Upper lobe of right lung (tissue), 1 donor: ENCODE measurements around the gene MYH4. TPM values are rescaled to one million over a fixed set of nuclear protein-coding genes. Genes with fewer than 3 reads are reported as not detected.

ENCODE experiments used
- ATAC-seq: fragments of 200-7000 bp; cut with Tn5 transposase; one replicate; pipeline ENCODE4 v1.9.1; 2020; ENCODE audit warnings: mild to moderate bottlenecking, moderate library complexity
- DNase-seq: peaks from one replicate; pipeline ENCODE4 v3.0.0-alpha.2; 2020
- H3K27ac ChIP-seq: fragments of 200-600 bp; one replicate; pipeline ENCODE4 v1.8.0; 2022
- H3K27me3 ChIP-seq: fragments of 200-600 bp; one replicate; pipeline ENCODE4 v1.8.0; 2022; ENCODE audit warnings: mild to moderate bottlenecking
- H3K36me3 ChIP-seq: fragments of 200-600 bp; one replicate; pipeline ENCODE4 v1.8.0; 2022
- H3K4me1 ChIP-seq: fragments of 200-600 bp; one replicate; pipeline ENCODE4 v1.8.0; 2022
- H3K4me3 ChIP-seq: fragments of 200-600 bp; one replicate; pipeline ENCODE4 v1.8.0; 2022; ENCODE audit warnings: mild to moderate bottlenecking
- H3K9me3 ChIP-seq: fragments of 200-600 bp; one replicate; pipeline ENCODE4 v1.8.0; 2022
- intact Hi-C: fragments of 100-400 bp; cut with DNase I; formaldehyde crosslinking; loops from one replicate; pipeline ENCODE4 v1.11.0; 2022
- total RNA-seq: library from RNA; stranded (reverse); fragmentation: NEBNext Ultra II Directional; extraction: Animal tissue kit (Norgen Biotek cat#: 25700); gene quantifications from one replicate; pipeline ENCODE4 v1.2.1, GENCODE V29; 2021
- TF ChIP-seq, protein P1 (sequence below): fragments of 200-600 bp; IDR thresholded peaks from one replicate; pipeline ENCODE4 v1.8.0; 2022; ENCODE audit warnings: antibody characterized with exemption
- donor health status: DM: no; HTN: yes; CAD: no; lungs with severe emphysema.

The MYH4 gene
- total RNA-seq, 1 donor from 2014 or later, result not detected

DNA sequence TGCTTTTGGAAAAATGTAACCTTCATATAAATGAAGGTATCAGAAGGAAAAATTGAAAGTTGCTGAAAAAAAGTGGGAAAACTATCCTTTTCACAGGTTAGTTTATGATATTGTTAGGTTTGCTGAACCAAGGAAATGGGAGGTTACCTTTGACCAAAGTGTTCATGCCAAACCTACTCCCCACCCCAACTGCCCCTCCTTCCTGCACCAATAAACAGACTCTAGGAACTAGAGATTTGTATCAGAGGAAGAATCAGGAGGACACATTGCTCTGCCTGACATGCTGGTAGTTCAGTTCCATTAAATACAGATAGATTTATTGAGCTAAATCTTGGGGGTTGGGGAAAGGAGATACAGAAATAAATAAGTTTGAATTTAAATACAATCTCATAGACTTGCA is 65.8 kb downstream of the MYH4 start:
- Histone ChIP-seq H3K27ac (no peak overlapping the region), H3K27me3 (no peaks in the 10 kb centered on the region), H3K4me3 (no peak overlapping the region), H3K9me3 (no peaks in the 10 kb centered on the region), H3K36me3 (no peaks in the 10 kb centered on the region), H3K4me1 (no peaks in the 10 kb centered on the region)
- ATAC-seq (no peak), DNase-seq (no peak)
- intact Hi-C loops, result no loop called here
- TF ChIP-seq, protein P1, sequence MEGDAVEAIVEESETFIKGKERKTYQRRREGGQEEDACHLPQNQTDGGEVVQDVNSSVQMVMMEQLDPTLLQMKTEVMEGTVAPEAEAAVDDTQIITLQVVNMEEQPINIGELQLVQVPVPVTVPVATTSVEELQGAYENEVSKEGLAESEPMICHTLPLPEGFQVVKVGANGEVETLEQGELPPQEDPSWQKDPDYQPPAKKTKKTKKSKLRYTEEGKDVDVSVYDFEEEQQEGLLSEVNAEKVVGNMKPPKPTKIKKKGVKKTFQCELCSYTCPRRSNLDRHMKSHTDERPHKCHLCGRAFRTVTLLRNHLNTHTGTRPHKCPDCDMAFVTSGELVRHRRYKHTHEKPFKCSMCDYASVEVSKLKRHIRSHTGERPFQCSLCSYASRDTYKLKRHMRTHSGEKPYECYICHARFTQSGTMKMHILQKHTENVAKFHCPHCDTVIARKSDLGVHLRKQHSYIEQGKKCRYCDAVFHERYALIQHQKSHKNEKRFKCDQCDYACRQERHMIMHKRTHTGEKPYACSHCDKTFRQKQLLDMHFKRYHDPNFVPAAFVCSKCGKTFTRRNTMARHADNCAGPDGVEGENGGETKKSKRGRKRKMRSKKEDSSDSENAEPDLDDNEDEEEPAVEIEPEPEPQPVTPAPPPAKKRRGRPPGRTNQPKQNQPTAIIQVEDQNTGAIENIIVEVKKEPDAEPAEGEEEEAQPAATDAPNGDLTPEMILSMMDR, result no peak

DNA sequence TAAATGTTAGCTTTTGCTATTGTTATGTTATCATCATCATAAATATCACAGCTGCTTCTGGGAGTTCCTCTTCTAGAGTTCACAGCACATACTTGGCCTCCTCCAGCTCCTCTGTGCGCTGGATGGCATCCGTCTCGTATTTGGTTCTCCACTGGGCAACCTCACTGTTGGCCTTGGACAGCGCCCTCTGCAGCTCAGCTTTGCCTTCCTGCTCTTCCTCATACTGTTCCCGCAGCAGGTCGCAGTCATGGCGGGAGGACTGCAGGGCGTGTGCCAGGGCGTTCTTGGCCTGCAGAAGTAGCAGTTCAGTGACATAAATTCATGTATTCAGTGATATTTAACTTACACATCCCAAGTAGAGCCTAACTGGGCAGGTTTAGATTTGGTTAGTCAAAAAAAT is 71.0 kb downstream of the MYH4 start:
- no peak for DNase-seq

DNA sequence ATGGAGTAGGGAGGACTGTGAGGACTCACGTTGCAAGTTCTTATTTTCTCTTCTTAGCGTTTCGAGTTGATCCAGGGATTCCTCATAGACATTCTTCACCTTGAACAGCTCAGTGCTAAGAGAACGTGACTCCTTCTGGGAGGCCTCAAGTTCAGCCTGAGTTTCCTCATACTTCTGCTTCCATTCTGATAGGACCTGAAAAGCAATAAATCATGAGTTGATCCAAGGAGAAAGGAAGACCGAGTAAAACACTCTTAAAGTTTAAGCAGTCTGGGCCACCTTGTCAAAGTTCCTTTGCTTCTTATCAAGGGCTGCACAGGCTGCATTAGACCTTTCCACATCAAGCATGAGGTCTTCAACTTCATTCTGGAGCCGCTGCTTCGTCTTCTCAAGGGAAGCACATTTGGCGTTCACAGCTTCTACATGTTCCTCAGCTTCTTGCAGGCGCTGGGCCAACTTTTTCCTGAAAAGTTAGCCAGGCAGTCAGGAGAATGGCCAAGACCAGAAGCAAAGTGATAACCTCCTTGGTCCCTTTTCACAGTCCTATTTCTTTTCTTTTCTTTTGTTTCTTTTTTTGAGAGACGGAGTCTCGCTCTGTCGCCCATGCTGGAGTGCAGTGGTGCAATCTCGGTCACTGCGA is 72.7 kb downstream of the MYH4 start:
- H3K36me3 ChIP-seq, result no peaks in the 10 kb centered on the region
- no peak overlapping the region for H3K27ac ChIP-seq
- H3K9me3 ChIP-seq, result no peaks in the 10 kb centered on the region
- ATAC-seq (no peak), DNase-seq (no peak)
- H3K27me3 ChIP-seq, result no peaks in the 10 kb centered on the region
- intact Hi-C loops, result no loop called here
- TF ChIP-seq, protein P1, result no peak
- no peak overlapping the region for H3K4me3 ChIP-seq
- no peaks in the 10 kb centered on the region for H3K4me1 ChIP-seq

More for the DNA sequence above, 71.0 kb downstream of the MYH4 start:
- no peak for ATAC-seq
- Histone ChIP-seq H3K4me3 (no peak overlapping the region), H3K9me3 (no peaks in the 10 kb centered on the region), H3K27ac (no peak overlapping the region), H3K4me1 (no peaks in the 10 kb centered on the region), H3K36me3 (no peaks in the 10 kb centered on the region), H3K27me3 (no peaks in the 10 kb centered on the region)
- TF ChIP-seq, protein P1, result no peak
- intact Hi-C loops, result no loop called here

DNA sequence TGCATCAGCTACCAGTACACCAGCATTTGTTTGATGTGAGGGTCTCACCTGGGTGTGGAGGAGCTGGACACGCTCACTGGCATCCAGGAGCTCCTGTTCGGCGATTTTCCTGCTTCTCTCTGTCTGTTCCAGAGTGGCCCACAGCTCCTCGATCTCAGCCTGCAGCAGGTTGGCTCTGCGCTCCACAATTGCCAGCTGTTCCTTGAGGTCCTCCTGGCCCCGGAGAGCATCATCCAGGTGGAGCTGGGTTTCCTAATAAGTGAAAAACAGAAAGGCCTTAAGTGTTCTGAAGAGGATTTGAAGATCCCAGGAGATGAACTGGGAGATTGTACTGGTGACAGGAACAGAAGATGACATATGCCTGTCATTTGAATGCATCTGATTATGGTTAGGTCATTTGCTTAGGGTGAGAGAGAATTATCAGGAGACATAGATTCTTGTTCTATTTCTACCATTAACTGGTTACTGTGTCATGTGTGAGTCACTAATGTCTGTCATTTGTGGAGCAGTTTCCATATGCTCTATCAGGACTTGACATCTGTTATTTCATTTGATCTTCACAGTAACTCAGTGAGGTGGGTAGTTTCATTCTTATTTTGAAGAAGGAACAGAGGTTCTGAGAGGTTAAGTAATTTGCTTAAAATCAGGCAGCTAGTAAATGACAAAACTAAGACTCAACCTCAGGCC is 75.0 kb downstream of the MYH4 start:
- H3K4me1 ChIP-seq, result no peaks in the 10 kb centered on the region
- H3K27ac ChIP-seq, result no peak overlapping the region
- H3K4me3 ChIP-seq, result no peak overlapping the region
- H3K36me3 ChIP-seq, result no peaks in the 10 kb centered on the region
- TF ChIP-seq, protein P1, result no peak
- no peak for DNase-seq
- H3K9me3 ChIP-seq, result no peaks in the 10 kb centered on the region
- no peaks in the 10 kb centered on the region for H3K27me3 ChIP-seq
- intact Hi-C loops, result no loop called here
- ATAC-seq, result no peak

Other genes starting within 250 kb of the MYH4 start
- not detected for gene MYH13, start 96.6 kb downstream of the MYH4 start, total RNA-seq
- not detected for gene MYH8, start 47.6 kb downstream of the MYH4 start, total RNA-seq
- 0.81 TPM for gene MYH1, start 49.0 kb upstream of the MYH4 start, total RNA-seq
- gene MYH2, start 80.1 kb upstream of the MYH4 start, total RNA-seq, result 1.0 TPM
- 2.8 TPM for gene MYH3, start 187.8 kb upstream of the MYH4 start, total RNA-seq
- 25.4 TPM for gene SCO1, start 228.0 kb upstream of the MYH4 start, total RNA-seq
- gene ADPRM, start 228.0 kb upstream of the MYH4 start, total RNA-seq, result 8.2 TPM